Keratinocyte (primary cell): ENCODE results near the gene MBD3L2. TPM values are rescaled to one million over a fixed set of nuclear protein-coding genes. Genes with fewer than 3 reads are reported as not detected.

ENCODE experiments used
- DNase-seq: peaks from one replicate; pipeline ENCODE4 v3.0.0-alpha.2; 2011; ENCODE audit warnings: low read depth, missing footprints, low spot score
- FAIRE-seq: peaks from 2 replicates; lab custom pipeline; 2011; peaks lifted over from hg19 to GRCh38; lab: Jason Lieb, UNC
- H2AFZ ChIP-seq: 2 replicates; pipeline ENCODE4 v1.6.0; 2012; ENCODE audit warnings: low read length, control low read depth, inconsistent platforms; ENCODE audit not compliant: control insufficient read depth
- H3K27ac ChIP-seq: 2 replicates; pipeline ENCODE4 v1.5.1; 2011; ENCODE audit warnings: low read length; ENCODE audit not compliant: control insufficient read depth, insufficient read depth
- H3K27me3 ChIP-seq: 3 replicates; pipeline ENCODE4 v1.6.0; 2011; ENCODE audit warnings: low read length; ENCODE audit not compliant: control insufficient read depth, insufficient read depth; ENCODE audit errors: extremely low read depth
- H3K36me3 ChIP-seq, 2 experiments: 2 replicates in 1 of 2; 3 replicates in 1 of 2; pipeline ENCODE4 v1.5.1; 2011; ENCODE audit warnings: low read length in 2 of 2, mild to moderate bottlenecking in 1 of 2; ENCODE audit not compliant: control insufficient read depth in 2 of 2, insufficient read depth in 2 of 2; ENCODE audit errors: extremely low read depth in 1 of 2
- H3K4me1 ChIP-seq: 3 replicates; pipeline ENCODE4 v1.5.1; 2011; ENCODE audit warnings: low read length; ENCODE audit not compliant: control insufficient read depth, insufficient read depth; ENCODE audit errors: extremely low read depth
- H3K4me2 ChIP-seq: 3 replicates; pipeline ENCODE4 v1.6.0; 2011; ENCODE audit warnings: low read depth, low read length; ENCODE audit not compliant: control insufficient read depth, insufficient read depth; ENCODE audit errors: extremely low read depth
- H3K4me3 ChIP-seq, 3 experiments: fragments of 200-600 bp in 1 of 3; sonication (generic) in 1 of 3; 2 replicates in 2 of 3; 3 replicates in 1 of 3; pipeline ENCODE4 v1.5.1; 2011 to 2016; ENCODE audit warnings: low read length in 3 of 3, mild to moderate bottlenecking in 3 of 3, control low read depth in 2 of 3, inconsistent platforms in 1 of 3, low read depth in 1 of 3, mixed read lengths in 1 of 3, mixed run types in 1 of 3, moderate library complexity in 1 of 3; ENCODE audit not compliant: control insufficient read depth in 2 of 3, insufficient read depth in 2 of 3; ENCODE audit errors: extremely low read depth in 1 of 3
- H3K79me2 ChIP-seq: 2 replicates; pipeline ENCODE4 v1.6.0; 2012; ENCODE audit warnings: low read length; ENCODE audit not compliant: control insufficient read depth, insufficient read depth
- H3K9ac ChIP-seq: 3 replicates; pipeline ENCODE4 v1.6.0; 2011; ENCODE audit warnings: low read length; ENCODE audit not compliant: control insufficient read depth, insufficient read depth; ENCODE audit errors: extremely low read depth
- H3K9me1 ChIP-seq: 3 replicates; pipeline ENCODE4 v1.6.0; 2011; ENCODE audit warnings: low read length; ENCODE audit not compliant: control insufficient read depth, insufficient read depth; ENCODE audit errors: extremely low read depth
- H3K9me3 ChIP-seq: 2 replicates; pipeline ENCODE4 v1.5.1; 2012; ENCODE audit warnings: low read depth, low read length; ENCODE audit not compliant: control insufficient read depth
- H4K20me1 ChIP-seq: 3 replicates; pipeline ENCODE4 v1.6.0; 2011; ENCODE audit warnings: low read length; ENCODE audit not compliant: control insufficient read depth, insufficient read depth; ENCODE audit errors: extremely low read depth
- EZH2 ChIP-seq: IDR thresholded peaks from one replicate; pipeline ENCODE4 v1.6.1; 2012; ENCODE audit warnings: inconsistent platforms, mild to moderate bottlenecking, low read length, moderate library complexity
- dilution Hi-C: fragments of 300-500 bp; cut with MboI; formaldehyde crosslinking; loops from one replicate; pipeline ENCODE4 v1.7.0; 2020; ENCODE audit warnings: low sequenced_read_pairs; ENCODE audit not compliant: extremely low pct_ligation_motif_present
- polyA plus RNA-seq, 5 experiments: library from polyadenylated mRNA; depleted of rRNA in 3 of 5; stranded (reverse) in 3 of 5; stranded (forward) in 1 of 5; unstranded in 1 of 5; fragments of >200 nt; gene quantifications; 1 replicate in 1 of 5; 2 replicates in 3 of 5; 3 replicates in 1 of 5; pipeline versions ENCODE4 v1.2.1 to v1.2.3, GENCODE V29; 2011 to 2012; ENCODE audit warnings: missing spikeins in 2 of 5, low read depth in 1 of 5, low replicate concordance in 1 of 5
- TF ChIP-seq, protein P1 (sequence below), 3 experiments: IDR thresholded peaks in 1 of 3; conservative IDR thresholded peaks in 1 of 3; optimal IDR thresholded peaks in 1 of 3; 2 replicates in 2 of 3; 3 replicates in 1 of 3; pipeline versions ENCODE3 to v1.5.1; 2011; ENCODE audit warnings: low read length in 3 of 3, mild to moderate bottlenecking in 3 of 3, moderate library complexity in 2 of 3, control low read depth in 1 of 3, inconsistent platforms in 1 of 3; ENCODE audit not compliant: insufficient read depth in 2 of 3; ENCODE audit errors: extremely low read depth in 1 of 3

The MBD3L2 gene
- polyA plus RNA-seq, 1 donor (not counting 4 experiments of a cell fraction or from before 2014, with no cell fraction given): not detected

DNA sequence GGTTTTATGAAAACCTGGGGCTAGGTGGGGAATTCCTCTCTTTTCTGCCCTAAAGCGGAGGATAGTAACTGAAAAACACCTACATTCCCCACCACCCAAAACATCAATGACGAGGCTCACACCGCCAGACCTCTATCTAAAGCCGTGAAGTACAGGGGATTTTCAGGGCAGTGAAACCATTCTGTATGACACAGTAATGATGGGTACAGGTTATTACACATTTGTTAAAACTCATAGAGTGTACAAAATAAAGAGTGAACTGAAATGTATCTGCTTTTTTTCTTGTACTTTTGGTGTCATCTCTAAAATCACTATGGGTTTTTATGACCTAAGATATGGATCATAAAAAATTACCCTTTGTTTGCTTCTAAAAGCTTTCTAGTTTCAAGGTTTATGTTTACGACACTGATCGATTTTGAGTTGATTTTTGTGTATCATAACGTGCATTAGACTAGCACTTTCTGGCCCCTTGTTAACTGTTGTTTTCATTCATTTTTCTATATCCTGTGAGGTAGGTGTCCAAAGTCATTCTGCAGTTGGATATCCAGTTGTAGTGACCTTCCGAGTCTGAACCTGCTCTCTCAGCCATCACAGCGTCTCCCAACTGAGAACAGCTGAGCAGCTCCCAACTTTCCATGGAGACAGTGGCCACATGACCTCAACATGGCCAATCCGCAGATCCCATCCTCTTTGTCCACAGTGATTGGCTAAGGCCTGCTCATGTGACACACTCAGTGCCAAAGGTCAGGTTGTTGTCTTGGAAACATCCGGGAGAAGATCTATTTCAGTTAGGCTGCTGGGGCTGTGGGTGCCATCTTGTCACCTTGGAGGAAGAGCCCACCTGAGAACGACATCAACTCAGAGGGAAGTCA is 38.2 kb upstream of the MBD3L2 start:
- peaks cover 3% of the 10 kb centered on the region for H3K9me3 ChIP-seq
- no peak overlapping the region for H3K9ac ChIP-seq
- no peaks in the 10 kb centered on the region for H3K4me1 ChIP-seq
- no peaks in the 10 kb centered on the region for H3K36me3 ChIP-seq
- no peak overlapping the region for H3K27ac ChIP-seq
- no peak overlapping the region for H3K4me3 ChIP-seq
- no peak overlapping the region for H3K4me2 ChIP-seq
- TF ChIP-seq, protein P1, sequence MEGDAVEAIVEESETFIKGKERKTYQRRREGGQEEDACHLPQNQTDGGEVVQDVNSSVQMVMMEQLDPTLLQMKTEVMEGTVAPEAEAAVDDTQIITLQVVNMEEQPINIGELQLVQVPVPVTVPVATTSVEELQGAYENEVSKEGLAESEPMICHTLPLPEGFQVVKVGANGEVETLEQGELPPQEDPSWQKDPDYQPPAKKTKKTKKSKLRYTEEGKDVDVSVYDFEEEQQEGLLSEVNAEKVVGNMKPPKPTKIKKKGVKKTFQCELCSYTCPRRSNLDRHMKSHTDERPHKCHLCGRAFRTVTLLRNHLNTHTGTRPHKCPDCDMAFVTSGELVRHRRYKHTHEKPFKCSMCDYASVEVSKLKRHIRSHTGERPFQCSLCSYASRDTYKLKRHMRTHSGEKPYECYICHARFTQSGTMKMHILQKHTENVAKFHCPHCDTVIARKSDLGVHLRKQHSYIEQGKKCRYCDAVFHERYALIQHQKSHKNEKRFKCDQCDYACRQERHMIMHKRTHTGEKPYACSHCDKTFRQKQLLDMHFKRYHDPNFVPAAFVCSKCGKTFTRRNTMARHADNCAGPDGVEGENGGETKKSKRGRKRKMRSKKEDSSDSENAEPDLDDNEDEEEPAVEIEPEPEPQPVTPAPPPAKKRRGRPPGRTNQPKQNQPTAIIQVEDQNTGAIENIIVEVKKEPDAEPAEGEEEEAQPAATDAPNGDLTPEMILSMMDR (optimal IDR thresholded peaks at IDR 0.05 in 1 of 3, IDR thresholded peaks at IDR 0.05 in 1 of 3, conservative IDR thresholded peaks at IDR 0.05 in 1 of 3; ENCODE audit: extremely low read depth in 1 of 3, insufficient read depth in 2 of 3, low read length in 3 of 3): no peak
- TF ChIP-seq EZH2: no peak
- no peak overlapping the region for H2AFZ ChIP-seq
- no peaks in the 10 kb centered on the region for H3K9me1 ChIP-seq
- H3K79me2 ChIP-seq: no peaks in the 10 kb centered on the region
- no peak for FAIRE-seq
- no peaks in the 10 kb centered on the region for H4K20me1 ChIP-seq
- dilution Hi-C loops: no loop called here
- DNase-seq: no peak
- H3K27me3 ChIP-seq: no peaks in the 10 kb centered on the region

DNA sequence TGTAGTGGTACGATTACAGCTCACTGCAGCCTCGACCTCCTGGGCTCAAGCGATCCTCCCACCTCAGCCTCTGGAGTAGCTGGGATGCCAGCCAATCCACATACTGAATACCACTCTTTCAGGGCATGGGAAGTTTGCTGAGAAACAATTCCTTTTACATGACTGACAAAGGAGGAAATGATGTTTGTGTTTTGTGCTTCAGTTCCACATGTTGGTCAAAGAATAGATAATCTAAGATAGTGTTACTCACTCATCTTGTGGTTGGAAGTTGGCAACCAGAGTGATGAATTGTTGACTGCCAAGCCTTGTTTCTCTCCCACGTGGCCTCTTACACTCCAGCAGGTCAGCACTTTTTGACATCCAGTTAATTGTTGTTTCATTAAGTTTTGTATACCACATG is 35.4 kb upstream of the MBD3L2 start:
- dilution Hi-C loops: no loop called here
- FAIRE-seq: no peak

More for the DNA sequence above, 35.4 kb upstream of the MBD3L2 start:
- Histone ChIP-seq H3K9me1 (no peaks in the 10 kb centered on the region), H3K4me3 (no peak overlapping the region), H3K4me1 (no peaks in the 10 kb centered on the region), H3K36me3 (no peaks in the 10 kb centered on the region), H3K79me2 (no peaks in the 10 kb centered on the region), H3K9ac (no peak overlapping the region), H3K27ac (no peak overlapping the region), H2AFZ (no peak overlapping the region), H4K20me1 (no peaks in the 10 kb centered on the region), H3K9me3 (peaks cover 1% of the 10 kb centered on the region), H3K27me3 (no peaks in the 10 kb centered on the region), H3K4me2 (no peak overlapping the region)
- DNase-seq: no peak
- TF ChIP-seq, protein P1 (optimal IDR thresholded peaks at IDR 0.05 in 1 of 3, IDR thresholded peaks at IDR 0.05 in 1 of 3, conservative IDR thresholded peaks at IDR 0.05 in 1 of 3; ENCODE audit: extremely low read depth in 1 of 3, insufficient read depth in 2 of 3, low read length in 3 of 3): no peak
- TF ChIP-seq EZH2: no peak
